HFF-Myc (cell line): ENCODE data around the gene CEP57.

ENCODE experiments used
- DNase-seq: peaks from one replicate; pipeline ENCODE4 v3.0.0-alpha.2; 2011; ENCODE audit warnings: low read depth; ENCODE audit errors: extremely low read depth
- H3K4me3 ChIP-seq: replicated peaks from 2 replicates; pipeline ENCODE4 v1.5.1; 2011; ENCODE audit warnings: low read depth, mild to moderate bottlenecking, control low read depth, low read length
- CTCF ChIP-seq: IDR thresholded peaks from 2 replicates; pipeline ENCODE4 v1.5.1; 2012; ENCODE audit warnings: mild to moderate bottlenecking, low read depth, low read length, control low read depth; ENCODE audit errors: missing control alignments

The CEP57 gene

DNA sequence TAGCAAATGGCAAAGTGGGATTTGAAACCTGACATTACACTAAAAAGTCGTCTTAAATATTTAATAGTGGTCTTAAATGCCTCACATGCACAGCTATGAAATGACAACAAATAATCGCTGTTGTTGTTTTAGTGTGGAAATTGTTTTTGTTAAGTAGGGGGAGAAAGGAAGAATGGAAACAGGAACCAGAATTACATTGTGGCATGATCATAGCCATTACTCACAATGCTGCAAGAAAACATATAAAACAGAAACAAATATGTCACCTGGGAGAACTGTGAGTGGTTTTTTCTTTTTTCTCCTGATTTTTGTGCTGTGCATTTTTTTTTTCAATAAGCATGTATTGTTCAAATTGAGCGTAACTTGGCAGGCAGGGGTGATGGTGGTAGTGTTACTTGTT is 23.6 kb upstream of the CEP57 start:
- no peak for TF ChIP-seq CTCF
- no peak overlapping the region for H3K4me3 ChIP-seq
- no peak for DNase-seq

DNA sequence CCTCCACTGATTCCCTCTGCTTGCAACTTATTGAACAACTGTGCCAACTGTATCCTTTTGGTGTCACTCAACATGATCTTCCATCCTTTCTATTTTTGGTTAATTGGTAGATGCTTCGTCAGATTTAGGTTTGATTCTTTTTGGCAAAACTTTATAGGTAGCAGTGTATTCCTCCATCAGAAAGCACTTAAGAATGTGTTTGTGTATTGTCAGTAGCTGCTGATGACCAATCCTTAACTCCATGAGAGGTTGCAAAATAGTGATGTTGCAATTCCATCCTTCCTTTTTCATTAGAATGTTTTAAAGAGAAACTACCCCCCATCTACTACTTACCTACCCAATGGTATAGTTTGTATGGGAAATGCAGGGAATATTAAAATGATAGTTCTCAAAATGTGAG is 22.8 kb upstream of the CEP57 start:
- no peak overlapping the region for H3K4me3 ChIP-seq
- DNase-seq = no peak
- no peak for TF ChIP-seq CTCF

DNA sequence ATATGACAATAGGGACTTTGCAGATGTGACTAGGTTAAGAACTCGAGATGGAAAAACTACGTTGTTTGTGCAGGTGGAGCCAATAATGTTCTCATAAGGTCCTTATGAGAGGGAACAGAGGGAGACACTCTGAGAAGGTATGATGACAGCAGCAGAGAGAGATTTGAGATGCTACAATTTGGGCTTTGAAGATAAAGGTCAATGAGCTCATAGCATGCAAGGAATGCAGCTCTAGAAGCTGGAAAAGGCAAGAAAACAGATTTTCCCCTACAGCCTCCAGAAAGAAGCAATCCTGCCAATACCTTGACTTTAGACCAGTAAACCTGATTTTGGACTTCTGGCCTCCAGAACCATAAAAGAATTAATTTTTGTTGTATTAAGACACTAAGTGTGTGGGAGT is 21.8 kb upstream of the CEP57 start:
- H3K4me3 ChIP-seq = no peak overlapping the region
- TF ChIP-seq CTCF = no peak
- DNase-seq = no peak

DNA sequence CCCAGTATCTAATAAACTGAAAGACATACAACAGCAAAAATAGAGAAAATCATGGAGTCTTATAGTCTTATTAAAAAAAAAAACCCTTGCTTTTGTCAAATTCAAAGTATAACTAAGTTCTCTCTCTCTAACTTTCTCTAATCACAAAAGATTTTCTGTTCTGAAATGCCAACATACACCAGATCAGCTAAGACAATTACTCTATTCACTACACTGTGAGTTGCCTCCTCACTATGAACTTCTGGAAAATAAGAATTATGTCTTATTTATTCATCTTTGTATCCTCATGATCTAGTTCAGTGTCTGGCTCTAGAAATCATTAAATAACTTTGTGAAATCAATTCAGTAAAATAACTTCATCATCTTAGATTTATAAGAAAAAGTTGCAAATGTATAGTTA is 13.4 kb upstream of the CEP57 start:
- TF ChIP-seq CTCF = no peak
- DNase-seq = no peak

GRCh38 chr11:95778699-95779098 is 11.6 kb upstream of the CEP57 start:
- no peak for DNase-seq
- no peak for TF ChIP-seq CTCF
- H3K4me3 ChIP-seq = no peak overlapping the region

More for the DNA sequence above, 13.4 kb upstream of the CEP57 start:
- no peak overlapping the region for H3K4me3 ChIP-seq

- no peak for DNase-seq
- no peak overlapping the region for H3K4me3 ChIP-seq
- no peak for TF ChIP-seq CTCF
These were observed 9.8 kb upstream of the CEP57 start for GRCh38 chr11:95780544-95780943.

GRCh38 chr11:95788921-95789505 is 1.3 kb upstream of the CEP57 start:
- TF ChIP-seq CTCF = peak; percentile 28
- peak; percentile 29 for DNase-seq
- peak overlapping the region; percentile 94 for H3K4me3 ChIP-seq
